8988T (cell line): ENCODE data around the gene HOXA13.

Experiments used
- DNase-seq: peaks from one replicate; pipeline ENCODE4 v3.0.0; 2011

HOXA13 gene

GRCh38 chr7:27157702-27158431 lies 42.0 kb downstream of the HOXA13 start:
- no peak for DNase-seq

- DNase-seq = no peak
Measured at GRCh38 chr7:27156916-27157701, 42.8 kb downstream of the HOXA13 start.

- no peak for DNase-seq
Measured at GRCh38 chr7:27156508-27156898, 43.4 kb downstream of the HOXA13 start, which contains the start of gene HOXA7. HOXA7 (minus strand) TSS chr7:27156675; CDS start chr7:27156545, 130 bp downstream.

GRCh38 chr7:27155816-27156507 lies 43.9 kb downstream of the HOXA13 start:
- no peak for DNase-seq

- DNase-seq = no peak
Measured at GRCh38 chr7:27154901-27155815, 44.7 kb downstream of the HOXA13 start.

- DNase-seq = no peak
Measured at GRCh38 chr7:27154369-27154768, 45.5 kb downstream of the HOXA13 start.

GRCh38 chr7:27153526-27153925 lies 46.4 kb downstream of the HOXA13 start:
- DNase-seq = no peak

GRCh38 chr7:27152816-27153442 lies 47.0 kb downstream of the HOXA13 start:
- DNase-seq = no peak

GRCh38 chr7:27151931-27152815 lies 47.7 kb downstream of the HOXA13 start, which contains the start of gene HOXA3:
HOXA3 (minus strand) TSS chr7:27152583; CDS start chr7:27110640, 41,943 bp downstream.
- no peak for DNase-seq

GRCh38 chr7:27151341-27151930 lies 48.5 kb downstream of the HOXA13 start:
- DNase-seq = no peak

- peak; percentile 84 for DNase-seq
Measured at GRCh38 chr7:27150568-27151340, 49.1 kb downstream of the HOXA13 start.

- no peak for DNase-seq
Measured at GRCh38 chr7:27149842-27150567, 49.9 kb downstream of the HOXA13 start.

- no peak for DNase-seq
Measured at GRCh38 chr7:27148756-27149641, 50.9 kb downstream of the HOXA13 start.

- DNase-seq = no peak
Measured at GRCh38 chr7:27148031-27148755, 51.7 kb downstream of the HOXA13 start.

GRCh38 chr7:27147199-27148030 lies 52.5 kb downstream of the HOXA13 start, which contains the start of gene HOXA6:
HOXA6 (minus strand) TSS chr7:27147774; CDS start chr7:27147749, 25 bp downstream.
- no peak for DNase-seq
